CD4-positive, alpha-beta T cell (primary cell): Measurements from ENCODE around the gene GABRG2. TPM values are rescaled to one million over a fixed set of nuclear protein-coding genes. Genes with fewer than 3 reads are reported as not detected.

Experiments
- ATAC-seq: fragments of 200-7000 bp; cut with Tn5 transposase; one replicate; pipeline ENCODE4 v1.10.0; 2022; ENCODE audit warnings: mild to moderate bottlenecking; ENCODE audit not compliant: poor library complexity
- CTCF ChIA-PET: fragments of 350-600 bp; sonication (Branson Sonifier 250); formaldehyde crosslinking; loops from one replicate; lab custom pipeline; 2021; ENCODE audit warnings: antibody characterized with exemption, inconsistent platforms; lab: Charles Lee
- POLR2A ChIA-PET: fragments of 350-600 bp; sonication (Branson Sonifier 250); formaldehyde crosslinking; loops from one replicate; lab custom pipeline; 2021; ENCODE audit warnings: antibody characterized with exemption, inconsistent platforms; lab: Charles Lee
- DNase-seq, 14 experiments: peaks; one replicate each; pipeline ENCODE4 v3.0.0-alpha.2; 2013 to 2020; ENCODE audit warnings: mixed read lengths in 2 of 14
- H3K27ac ChIP-seq, 2 donors: one replicate each; pipeline versions ENCODE4 v1.5.1 to v1.7.0; 2013; ENCODE audit warnings: low read length in 2 of 2, low read depth in 1 of 2, mild to moderate bottlenecking in 1 of 2
- H3K27me3 ChIP-seq, 2 experiments: 1 replicate in 1 of 2; 2 replicates in 1 of 2; pipeline versions ENCODE4 v1.6.1 to v1.7.0; 2013; ENCODE audit warnings: low read length in 2 of 2, control low read depth in 1 of 2, mild to moderate bottlenecking in 1 of 2, moderate library complexity in 1 of 2; ENCODE audit not compliant: insufficient read depth in 2 of 2, control insufficient read depth in 1 of 2
- H3K36me3 ChIP-seq: one replicate; pipeline ENCODE4 v1.6.1; 2013; ENCODE audit warnings: low read length, control low read depth; ENCODE audit not compliant: insufficient read depth
- H3K4me1 ChIP-seq: one replicate; pipeline ENCODE4 v1.6.1; 2013; ENCODE audit warnings: low read length, control low read depth; ENCODE audit not compliant: insufficient read depth
- H3K4me3 ChIP-seq: one replicate; pipeline ENCODE4 v1.5.1; 2013; ENCODE audit warnings: mild to moderate bottlenecking, low read length, moderate library complexity
- H3K9me3 ChIP-seq, 2 experiments: 1 replicate in 1 of 2; 2 replicates in 1 of 2; pipeline versions ENCODE4 v1.6.1 to v1.7.0; 2013; ENCODE audit warnings: low read length in 2 of 2, mild to moderate bottlenecking in 2 of 2, control low read depth in 1 of 2, moderate library complexity in 1 of 2; ENCODE audit not compliant: control insufficient read depth in 1 of 2, insufficient read depth in 1 of 2
- H3K27ac Mint-ChIP-seq: one replicate; pipeline ENCODE4 v1.8.0; 2020; ENCODE audit warnings: mixed read lengths
- H3K27me3 Mint-ChIP-seq: one replicate; pipeline ENCODE4 v1.8.0; 2021; ENCODE audit warnings: mixed read lengths
- H3K36me3 Mint-ChIP-seq: one replicate; pipeline ENCODE4 v1.8.0; 2021; ENCODE audit warnings: low read depth, mixed read lengths
- H3K4me1 Mint-ChIP-seq: one replicate; pipeline ENCODE4 v1.8.0; 2021; ENCODE audit warnings: low read depth, mixed read lengths
- H3K4me3 Mint-ChIP-seq: one replicate; pipeline ENCODE4 v1.8.0; 2020; ENCODE audit warnings: mild to moderate bottlenecking, mixed read lengths
- H3K9me3 Mint-ChIP-seq: one replicate; pipeline ENCODE4 v1.8.0; 2020; ENCODE audit warnings: mixed read lengths
- intact Hi-C, 2 experiments: fragments of 100-400 bp; cut with DNase I in 1 of 2; cut with micrococcal nuclease in 1 of 2; formaldehyde crosslinking; loops; one replicate each; pipeline versions ENCODE4 v1.15.1 to v1.9.0; 2023 to 2025; cut with DNase I, micrococcal nuclease
- total RNA-seq, 174 experiments: library from RNA in 2 of 174; stranded (reverse) in 2 of 174; gene quantifications; one replicate each; pipeline ENCODE4 v1.2.3 and lab custom pipeline; 2021 to 2026
- TF ChIP-seq, protein P1 (sequence below): fragments of 200-600 bp; IDR thresholded peaks from one replicate; pipeline ENCODE4 v1.8.0; 2022; ENCODE audit warnings: antibody characterized with exemption, mild to moderate bottlenecking

Gene GABRG2
- total RNA-seq, 2 experiments from 2014 or later: not detected

DNA sequence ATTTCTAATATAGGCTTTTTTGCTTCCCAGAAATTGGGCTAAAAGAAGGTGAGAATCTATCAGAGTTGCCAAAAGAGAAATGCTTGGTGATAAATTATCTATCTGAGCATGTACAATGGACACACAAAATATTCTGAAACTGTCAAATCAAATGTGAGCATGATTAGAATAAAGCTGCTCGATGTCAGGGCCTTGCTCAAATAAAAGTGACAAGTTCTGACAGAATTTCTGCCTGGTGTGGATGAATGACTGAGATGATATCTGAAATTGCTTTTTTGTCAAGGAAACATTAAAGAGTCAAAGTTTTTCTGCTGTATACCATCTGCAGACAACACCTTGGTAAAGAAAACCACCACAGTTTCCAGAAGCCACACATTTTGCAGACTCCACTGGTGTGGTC is 128.8 kb downstream of the GABRG2 start:
- Mint-ChIP-seq H3K9me3 (no peaks in the 10 kb centered on the region), H3K27ac (no peak overlapping the region), H3K36me3 (no peaks in the 10 kb centered on the region), H3K4me3 (no peak overlapping the region), H3K27me3 (no peaks in the 10 kb centered on the region), H3K4me1 (no peaks in the 10 kb centered on the region)
- Histone ChIP-seq H3K27me3 (no peaks in the 10 kb centered on the region), H3K4me3 (no peak overlapping the region), H3K36me3 (no peaks in the 10 kb centered on the region), H3K27ac (no peak overlapping the region), H3K9me3 (no peaks in the 10 kb centered on the region), H3K4me1 (no peaks in the 10 kb centered on the region)
- ChIA-PET CTCF (no interaction called here), POLR2A (no interaction called here)
- ATAC-seq (no peak), DNase-seq (no peak)
- TF ChIP-seq, protein P1, sequence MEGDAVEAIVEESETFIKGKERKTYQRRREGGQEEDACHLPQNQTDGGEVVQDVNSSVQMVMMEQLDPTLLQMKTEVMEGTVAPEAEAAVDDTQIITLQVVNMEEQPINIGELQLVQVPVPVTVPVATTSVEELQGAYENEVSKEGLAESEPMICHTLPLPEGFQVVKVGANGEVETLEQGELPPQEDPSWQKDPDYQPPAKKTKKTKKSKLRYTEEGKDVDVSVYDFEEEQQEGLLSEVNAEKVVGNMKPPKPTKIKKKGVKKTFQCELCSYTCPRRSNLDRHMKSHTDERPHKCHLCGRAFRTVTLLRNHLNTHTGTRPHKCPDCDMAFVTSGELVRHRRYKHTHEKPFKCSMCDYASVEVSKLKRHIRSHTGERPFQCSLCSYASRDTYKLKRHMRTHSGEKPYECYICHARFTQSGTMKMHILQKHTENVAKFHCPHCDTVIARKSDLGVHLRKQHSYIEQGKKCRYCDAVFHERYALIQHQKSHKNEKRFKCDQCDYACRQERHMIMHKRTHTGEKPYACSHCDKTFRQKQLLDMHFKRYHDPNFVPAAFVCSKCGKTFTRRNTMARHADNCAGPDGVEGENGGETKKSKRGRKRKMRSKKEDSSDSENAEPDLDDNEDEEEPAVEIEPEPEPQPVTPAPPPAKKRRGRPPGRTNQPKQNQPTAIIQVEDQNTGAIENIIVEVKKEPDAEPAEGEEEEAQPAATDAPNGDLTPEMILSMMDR: no peak
- intact Hi-C loops: no loop called here

DNA sequence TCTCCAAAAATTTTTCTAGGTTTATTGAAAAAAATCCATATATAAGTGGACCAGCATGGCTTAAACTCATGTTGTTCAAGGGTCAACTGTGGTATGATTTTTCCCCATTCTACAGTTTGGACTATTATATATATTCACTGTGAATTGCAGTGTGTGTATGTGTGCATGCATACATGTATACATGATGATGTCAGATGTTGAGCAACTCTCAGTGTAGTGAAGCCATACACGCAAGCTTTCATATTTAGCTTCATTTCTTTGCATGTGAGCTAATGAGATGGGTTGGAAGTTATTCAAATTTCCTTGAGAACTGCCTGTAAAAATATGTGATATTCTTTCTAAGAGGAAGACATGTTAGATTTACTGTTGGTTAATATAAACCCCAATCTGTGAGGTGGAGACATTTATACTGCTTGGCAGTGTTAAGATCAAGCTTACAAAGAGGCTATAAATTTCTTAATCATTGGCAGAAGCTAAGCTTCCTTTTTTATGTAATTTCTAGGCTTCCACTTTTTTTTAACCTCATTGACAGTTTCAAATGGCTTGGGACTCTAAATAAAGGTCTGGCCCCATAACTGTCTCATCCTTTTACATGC is 134.8 kb downstream of the GABRG2 start:
- H3K27ac ChIP-seq: no peak overlapping the region

More for the DNA sequence above, 134.8 kb downstream of the GABRG2 start:
- Histone ChIP-seq H3K4me3 (no peak overlapping the region), H3K9me3 (no peaks in the 10 kb centered on the region), H3K36me3 (no peaks in the 10 kb centered on the region), H3K27me3 (no peaks in the 10 kb centered on the region), H3K4me1 (no peaks in the 10 kb centered on the region)
- no peaks in the 10 kb centered on the region for H3K4me1 Mint-ChIP-seq
- H3K27ac Mint-ChIP-seq: no peak overlapping the region
- H3K36me3 Mint-ChIP-seq: no peaks in the 10 kb centered on the region
- intact Hi-C loops: no loop called here
- TF ChIP-seq, protein P1: no peak
- DNase-seq (no peak), ATAC-seq (no peak)
- H3K9me3 Mint-ChIP-seq: peaks cover 2% of the 10 kb centered on the region
- H3K27me3 Mint-ChIP-seq: no peaks in the 10 kb centered on the region
- CTCF ChIA-PET: no interaction called here
- POLR2A ChIA-PET: no interaction called here
- no peak overlapping the region for H3K4me3 Mint-ChIP-seq

Other genes starting within 250 kb of the GABRG2 start
- not detected for gene GABRA1, start 219.7 kb upstream of the GABRG2 start, total RNA-seq